GM19328 (cell line): Measurements from ENCODE around the gene DOCK4.

Experiments
- ATAC-seq: cut with Tn5 transposase; IDR thresholded peaks from one replicate; pipeline ENCODE4 v1.9.1; 2021; ENCODE audit warnings: mild to moderate bottlenecking, moderate library complexity; ENCODE audit not compliant: unreplicated experiment

Gene DOCK4

DNA sequence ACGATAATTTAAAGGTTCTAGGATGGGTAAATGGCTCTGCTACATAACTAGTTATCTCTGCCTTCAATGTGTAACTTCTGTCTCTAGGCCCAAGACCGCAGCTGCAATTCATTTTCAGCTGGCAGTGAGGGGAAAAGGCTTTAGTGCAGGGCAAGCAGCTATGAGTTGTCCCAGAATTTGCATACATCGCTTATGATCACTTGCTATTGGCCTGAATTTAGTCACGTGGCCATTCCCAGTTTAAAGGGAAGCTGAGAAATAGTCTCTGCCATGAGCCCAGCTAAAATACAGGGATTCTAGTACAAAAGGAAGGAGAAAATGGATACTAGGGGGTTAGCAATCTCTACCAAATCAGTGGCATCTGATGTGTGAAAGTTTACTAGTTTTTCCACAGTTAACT, 498.1 kb downstream of the DOCK4 start:
- ATAC-seq = no peak

GRCh38 chr7:111705807-111706206, 500.4 kb downstream of the DOCK4 start:
- no peak for ATAC-seq

- no peak for ATAC-seq
These were observed 508.4 kb downstream of the DOCK4 start for GRCh38 chr7:111697771-111698170.

- ATAC-seq = no peak
These were observed 511.8 kb downstream of the DOCK4 start for GRCh38 chr7:111694376-111694775.

DNA sequence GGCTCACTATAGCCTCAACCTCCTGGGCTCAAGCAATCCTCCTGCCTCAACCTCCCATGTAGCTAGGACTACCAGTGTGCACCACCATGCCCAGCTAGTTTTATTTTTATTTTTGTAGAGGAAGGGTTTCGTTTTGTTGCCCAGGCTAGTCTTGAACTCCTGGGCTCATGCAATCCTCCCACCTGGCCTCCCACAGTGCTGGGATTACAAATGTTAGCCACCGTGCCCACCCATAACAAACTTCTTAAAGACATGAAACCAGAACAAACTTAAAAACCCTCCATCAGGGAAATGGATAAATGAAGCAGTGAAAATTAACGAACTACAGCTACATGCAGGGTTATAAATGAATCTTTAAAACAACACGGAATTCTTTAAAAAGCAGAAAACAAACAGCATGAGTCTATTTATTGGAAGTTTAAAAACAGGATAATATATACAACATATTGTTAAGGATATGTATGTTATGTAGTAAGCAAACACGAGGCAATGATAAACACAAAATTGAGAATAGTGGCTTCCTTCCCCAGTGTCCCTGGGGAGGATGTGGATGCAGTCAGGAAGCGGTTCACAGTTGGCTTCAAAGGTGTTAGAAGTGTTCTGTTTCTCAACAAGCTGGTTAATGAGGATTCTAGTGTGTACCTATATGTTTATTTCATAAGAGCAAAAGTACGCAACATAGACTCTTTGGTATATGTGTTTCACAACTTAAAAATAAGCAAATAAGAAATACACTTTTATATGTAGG, 515.7 kb downstream of the DOCK4 start:
- no peak for ATAC-seq

DNA sequence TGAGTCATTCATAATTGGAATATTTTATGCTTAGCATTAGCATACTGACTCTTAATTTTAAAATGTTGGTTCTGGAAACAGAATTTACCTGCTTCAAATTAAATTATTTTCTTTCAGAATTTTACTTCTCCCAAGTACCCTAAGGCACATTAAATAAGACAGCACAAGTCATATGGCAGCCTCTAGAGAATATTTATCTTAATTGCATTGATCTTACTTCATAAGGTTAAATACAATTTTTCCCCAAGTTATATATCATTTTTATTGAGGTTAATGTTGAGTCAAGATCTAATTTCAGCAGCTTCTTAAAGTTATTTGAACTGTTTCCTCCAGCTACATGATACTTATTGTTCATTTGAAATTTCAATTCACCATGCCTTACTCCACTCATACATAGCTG, 520.9 kb downstream of the DOCK4 start:
- ATAC-seq = no peak

DNA sequence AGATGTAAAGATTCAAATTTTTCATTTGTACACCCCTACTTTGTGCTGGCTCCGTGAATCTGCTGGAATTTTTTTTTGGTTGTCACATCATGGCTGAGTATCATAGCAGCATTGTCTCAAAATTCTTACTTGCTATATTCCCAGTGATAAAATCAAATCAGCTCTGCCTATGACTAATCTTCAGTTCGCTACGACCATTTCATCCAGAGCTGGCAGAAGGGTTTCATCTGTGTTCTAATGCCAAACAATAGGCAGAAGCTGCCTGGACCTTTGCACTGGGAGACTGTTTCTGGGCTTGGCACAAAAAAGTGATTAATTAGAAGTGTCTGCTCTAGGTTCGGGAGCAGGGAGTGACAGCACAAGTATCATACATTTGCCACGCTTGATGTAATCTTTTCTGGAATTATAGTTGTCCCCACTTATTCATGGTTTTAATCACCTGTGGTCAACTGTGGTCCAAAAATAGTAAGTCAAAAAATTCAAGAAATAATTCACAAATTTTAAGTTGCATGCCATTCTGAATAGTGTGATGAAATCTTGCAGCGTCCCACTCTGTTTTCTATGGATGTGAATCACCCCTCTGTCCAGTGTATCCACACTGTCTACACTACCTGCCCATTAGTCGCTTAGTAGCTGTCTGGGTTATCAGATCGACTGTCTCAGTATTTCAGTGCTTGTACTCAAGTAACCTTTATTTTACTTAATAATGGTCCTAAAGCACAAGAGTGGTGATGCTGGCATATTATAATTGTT, 523.4 kb downstream of the DOCK4 start:
- ATAC-seq = no peak

- no peak for ATAC-seq
These were observed 525.0 kb downstream of the DOCK4 start for GRCh38 chr7:111681242-111681641.

DNA sequence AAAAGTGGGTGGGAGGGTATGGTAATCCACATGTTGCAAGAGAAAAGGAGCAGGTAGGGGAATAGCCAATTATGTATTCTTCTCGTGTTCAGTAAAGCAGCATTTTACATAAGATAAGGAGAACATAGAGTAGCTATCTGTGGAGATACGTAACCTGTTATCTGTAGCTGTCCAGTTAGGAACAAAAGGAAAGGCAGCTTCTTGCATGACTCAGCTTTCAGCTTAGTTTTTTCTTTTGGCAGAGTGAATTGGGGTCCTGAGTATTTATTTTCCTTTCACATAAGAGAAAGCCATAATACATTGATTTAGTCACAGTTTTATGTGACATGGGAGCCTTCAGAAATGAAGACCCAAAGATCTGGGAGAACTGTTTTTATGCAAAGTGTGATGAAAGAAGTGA, 527.2 kb downstream of the DOCK4 start:
- ATAC-seq = no peak

DNA sequence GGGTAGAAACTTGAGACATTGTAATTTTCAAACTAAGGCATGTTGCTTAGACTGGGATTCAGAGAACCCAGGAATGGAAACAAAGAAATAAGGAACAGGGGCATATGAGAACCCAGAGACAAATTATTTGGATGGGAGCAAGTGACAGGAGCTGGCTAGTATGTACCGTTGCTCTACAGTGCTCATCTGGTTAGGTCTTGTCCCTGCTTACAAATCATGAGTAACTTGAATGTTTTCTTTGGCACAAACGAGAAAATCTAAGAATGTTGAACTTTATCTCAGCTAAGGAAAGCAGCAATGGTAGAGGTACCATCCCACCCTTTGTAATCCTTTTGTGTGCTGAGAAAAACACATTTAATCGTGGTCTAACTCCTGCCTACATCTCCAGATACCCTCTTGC, 527.9 kb downstream of the DOCK4 start:
- ATAC-seq = no peak

- no peak for ATAC-seq
These were observed 528.4 kb downstream of the DOCK4 start for GRCh38 chr7:111677848-111678247.

DNA sequence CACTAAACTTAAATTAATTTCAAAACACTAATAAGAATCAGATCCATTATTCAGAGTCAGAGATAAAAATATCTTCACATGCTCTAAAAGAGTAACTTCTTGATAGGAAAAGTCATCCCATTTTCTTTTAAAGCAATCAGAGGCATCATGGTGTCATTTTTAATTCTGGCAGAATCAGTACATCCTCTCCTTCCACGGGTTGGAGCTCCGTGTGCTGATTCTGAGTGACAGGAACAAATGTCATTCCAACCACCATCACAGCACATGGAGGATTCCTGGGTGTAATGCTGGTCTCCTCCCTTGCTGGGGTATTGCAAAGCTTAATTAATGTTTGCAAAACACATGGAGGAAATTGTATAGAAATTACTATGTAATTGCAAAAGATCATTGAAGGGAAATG, 529.4 kb downstream of the DOCK4 start:
- no peak for ATAC-seq
